HL-60 (cell line): ENCODE measurements around the gene RER1.

Experiments
- CTCF ChIP-seq: IDR thresholded peaks from one replicate; pipeline ENCODE4 v1.5.1; 2011; ENCODE audit warnings: low read length, control low read depth, inconsistent platforms; ENCODE audit not compliant: insufficient read depth
- REST ChIP-seq: IDR thresholded peaks from 2 replicates; pipeline ENCODE4 v1.6.1; 2012; ENCODE audit warnings: low read depth; ENCODE audit not compliant: insufficient replicate concordance

- TF ChIP-seq REST (no peak), CTCF (no peak)
These were observed 27.8 kb downstream of the RER1 start for GRCh38 chr1:2419416-2419815.
